DMS79 (cell line): ENCODE results near the gene TEN1.

ENCODE experiments used
- DNase-seq: peaks from one replicate; lab custom pipeline; 2025; lab: John Stamatoyannopoulos, UW

The TEN1 gene

GRCh38 chr17:76007131-76007849, 28.2 kb downstream of the TEN1 start:
- DNase-seq = no peak

- no peak for DNase-seq
Measured at GRCh38 chr17:76007850-76008165, 28.8 kb downstream of the TEN1 start.

- DNase-seq = no peak
Measured at GRCh38 chr17:76008208-76008607, 29.2 kb downstream of the TEN1 start.

GRCh38 chr17:76008630-76009425, 29.8 kb downstream of the TEN1 start:
- no peak for DNase-seq

GRCh38 chr17:76009447-76009846, 30.4 kb downstream of the TEN1 start:
- DNase-seq = no peak

GRCh38 chr17:76009969-76010661, 31.1 kb downstream of the TEN1 start:
- DNase-seq = no peak

- DNase-seq = no peak
Measured at GRCh38 chr17:76011951-76012350, 32.9 kb downstream of the TEN1 start.

GRCh38 chr17:76013377-76013932, 34.4 kb downstream of the TEN1 start:
- DNase-seq = no peak

- DNase-seq = peak; percentile 43
Measured at GRCh38 chr17:76014100-76014924, 35.3 kb downstream of the TEN1 start.

- DNase-seq = no peak
Measured at GRCh38 chr17:76014925-76015261, 35.9 kb downstream of the TEN1 start.

- no peak for DNase-seq
Measured at GRCh38 chr17:76017481-76018339, 38.7 kb downstream of the TEN1 start.

GRCh38 chr17:76018340-76018680, 39.3 kb downstream of the TEN1 start:
- no peak for DNase-seq

- no peak for DNase-seq
Measured at GRCh38 chr17:76018801-76019200, 39.8 kb downstream of the TEN1 start.

GRCh38 chr17:76019833-76020467, 40.9 kb downstream of the TEN1 start:
- DNase-seq = no peak

- no peak for DNase-seq
Measured at GRCh38 chr17:76022285-76022684, 43.2 kb downstream of the TEN1 start.

- DNase-seq = no peak
Measured at GRCh38 chr17:76022973-76023899, 44.2 kb downstream of the TEN1 start.

- no peak for DNase-seq
Measured at GRCh38 chr17:76023900-76024237, 44.8 kb downstream of the TEN1 start.

- DNase-seq = no peak
Measured at GRCh38 chr17:76024353-76024752, 45.3 kb downstream of the TEN1 start.

GRCh38 chr17:76025294-76025693, 46.3 kb downstream of the TEN1 start:
- no peak for DNase-seq

- DNase-seq = no peak
Measured at GRCh38 chr17:76026714-76027158, 47.7 kb downstream of the TEN1 start.
